Fibroblast of skin of abdomen (primary cell): ENCODE results near the gene WHRN.

Experiments
- DNase-seq: peaks from one replicate; pipeline ENCODE4 v3.0.0-alpha.2; 2013

The WHRN gene

GRCh38 chr9:114513959-114514267 lies 8.6 kb upstream of the WHRN start:
- no peak for DNase-seq

- DNase-seq = no peak
These were observed 8.0 kb upstream of the WHRN start for GRCh38 chr9:114513055-114513958.

GRCh38 chr9:114511978-114512874 lies 7.0 kb upstream of the WHRN start:
- no peak for DNase-seq

- DNase-seq = no peak
These were observed 2.5 kb upstream of the WHRN start for GRCh38 chr9:114507726-114508125.

- DNase-seq = no peak
These were observed 763 bp upstream of the WHRN start for GRCh38 chr9:114506082-114506390.

GRCh38 chr9:114504341-114505186 lies 709 bp downstream of the WHRN start:
- DNase-seq = no peak

GRCh38 chr9:114503522-114504340 lies 1.5 kb downstream of the WHRN start:
- no peak for DNase-seq

- no peak for DNase-seq
These were observed 2.3 kb downstream of the WHRN start for GRCh38 chr9:114503009-114503408.

GRCh38 chr9:114501796-114502682 lies 3.2 kb downstream of the WHRN start:
- DNase-seq = no peak

GRCh38 chr9:114500697-114501292 lies 4.5 kb downstream of the WHRN start:
- DNase-seq = no peak

- DNase-seq = no peak
These were observed 5.2 kb downstream of the WHRN start for GRCh38 chr9:114499941-114500696.

- DNase-seq = no peak
These were observed 5.7 kb downstream of the WHRN start for GRCh38 chr9:114499528-114499927.

- DNase-seq = no peak
These were observed 7.4 kb downstream of the WHRN start for GRCh38 chr9:114497727-114498382.

- DNase-seq = no peak
These were observed 8.0 kb downstream of the WHRN start for GRCh38 chr9:114497236-114497635.

GRCh38 chr9:114496011-114496410 lies 9.3 kb downstream of the WHRN start:
- no peak for DNase-seq

- DNase-seq = no peak
These were observed 10.3 kb downstream of the WHRN start for GRCh38 chr9:114494776-114495569.

GRCh38 chr9:114493521-114494184 lies 11.6 kb downstream of the WHRN start:
- no peak for DNase-seq

GRCh38 chr9:114492991-114493390 lies 12.3 kb downstream of the WHRN start:
- DNase-seq = no peak
